Measurements from ENCODE around the gene VILL. TPM values are rescaled to one million over a fixed set of nuclear protein-coding genes. Genes with fewer than 3 reads are reported as not detected.

VILL gene
- total and polyA plus RNA-seq, 2 of the 8 experiments (the other 6 are each of a cell fraction or from before 2014, with no cell fraction given), result 4.1 to 4.2 TPM

GRCh38 chr3:38032328-38032865 is 41.8 kb downstream of the VILL start (continued):
- TF ChIP-seq CHD7 (IDR thresholded peaks at IDR 0.05; ENCODE audit: insufficient replicate concordance, low read length) (no peak), POU5F1 (IDR thresholded peaks at IDR 0.05; ENCODE audit: low read depth, low read length) (no peak), EGR1 (IDR thresholded peaks at IDR 0.05; ENCODE audit: borderline replicate concordance, low read depth, low read length) (no peak), PHF8 (conservative IDR thresholded peaks at IDR 0.05; ENCODE audit: low read depth, low read length) (no peak), KDM4A (IDR thresholded peaks at IDR 0.05; ENCODE audit: low read depth, low read length, severe bottlenecking) (no peak), CBX5 (IDR thresholded peaks at IDR 0.05; ENCODE audit: low read depth, low read length) (no peak), RXRA (IDR thresholded peaks at IDR 0.05; ENCODE audit: insufficient read depth, low read depth, low read length) (no peak), BACH1 (IDR thresholded peaks at IDR 0.05; ENCODE audit: low read length) (no peak), TCF12 (IDR thresholded peaks at IDR 0.05; ENCODE audit: low read depth, low read length) (no peak), HDAC2 (IDR thresholded peaks at IDR 0.05; ENCODE audit: borderline replicate concordance in 1 of 2, low read depth in 2 of 2, low read length in 2 of 2) (no peak), CHD1 (IDR thresholded peaks at IDR 0.05; ENCODE audit: low read depth, low read length) (no peak), SUZ12 (IDR thresholded peaks at IDR 0.05; ENCODE audit: low read length) (no peak)
